Neural cell (in vitro differentiated cells): ENCODE data around the gene CIB4.

Experiments used
- CTCF ChIP-seq: fragments of 450-650 bp; IDR thresholded peaks from 2 replicates; pipeline ENCODE4 v1.5.1; 2014; ENCODE audit warnings: antibody characterized with exemption, mild to moderate bottlenecking, moderate library complexity; ENCODE audit not compliant: poor library complexity, severe bottlenecking
- TAF1 ChIP-seq: IDR thresholded peaks from 2 replicates; pipeline ENCODE4 v1.6.1; 2012; ENCODE audit warnings: low read depth

- TF ChIP-seq TAF1 (no peak), CTCF (no peak)
Observed at GRCh38 chr2:26559044-26559405, 82.1 kb downstream of the CIB4 start.
